ENCODE results near the gene OR8K3.

Gene OR8K3

GRCh38 chr11:56314844-56315243, at the start of gene OR8K3:
Gene OR8K3, plus strand, starts transcription at chr11:56315144. Its CDS starts 3,163 bp downstream, at chr11:56318307.
- DNase-seq: no peak

GRCh38 chr11:56271092-56271491, 43.9 kb upstream of the OR8K3 start:
- no peak for DNase-seq

- no peak for DNase-seq
Measured at GRCh38 chr11:56273854-56274253, 41.1 kb upstream of the OR8K3 start, which contains the start of gene OR5T1. Gene OR5T1, plus strand, starts transcription at chr11:56274154. Its CDS starts 1,485 bp downstream, at chr11:56275639.

- no peak for DNase-seq
Measured at GRCh38 chr11:56292154-56292553, 22.8 kb upstream of the OR8K3 start, which contains the start of gene OR8H1. Gene OR8H1, minus strand, starts transcription at chr11:56292254. Its CDS starts 1,192 bp downstream, at chr11:56291062.

- DNase-seq: no peak
Measured at GRCh38 chr11:56296898-56297297, 18.0 kb upstream of the OR8K3 start.

GRCh38 chr11:56307836-56308235, 7.1 kb upstream of the OR8K3 start:
- no peak for DNase-seq

GRCh38 chr11:56331861-56332491, 17.0 kb downstream of the OR8K3 start:
- no peak for DNase-seq

- no peak for DNase-seq
Measured at GRCh38 chr11:56333156-56333555, 18.2 kb downstream of the OR8K3 start.

- DNase-seq: no peak
Measured at GRCh38 chr11:56340289-56340688, 25.3 kb downstream of the OR8K3 start.

- no peak for DNase-seq
Measured at GRCh38 chr11:56345739-56346138, 30.8 kb downstream of the OR8K3 start, which contains the start of gene OR8K1. Gene OR8K1, plus strand, starts transcription at chr11:56346039. Its CDS starts 0 bp downstream, at chr11:56346039.

GRCh38 chr11:56353991-56354390, 39.0 kb downstream of the OR8K3 start, which contains the start of gene OR8J1:
Gene OR8J1, plus strand, starts transcription at chr11:56354291. Its CDS starts 5,956 bp downstream, at chr11:56360247.
- no peak for DNase-seq

Measured in cerebellar nuclear complex (tissue), 1 donor.